ENCODE data around the gene CHRM1. TPM values are rescaled to one million over a fixed set of nuclear protein-coding genes. Genes with fewer than 3 reads are reported as not detected.
A peak's percentile ranks its signal among the peaks of the same experiment; 100 is the strongest.
"Not testable (repeated sequence)": the region's sequence is repeated elsewhere in the genome, so short reads cannot be mapped to it uniquely, and the experiment has no call there.

The CHRM1 gene
- total and polyA plus RNA-seq, 2 of the 13 experiments (the other 11 are each of a cell fraction or from before 2014, with no cell fraction given) = not detected

DNA sequence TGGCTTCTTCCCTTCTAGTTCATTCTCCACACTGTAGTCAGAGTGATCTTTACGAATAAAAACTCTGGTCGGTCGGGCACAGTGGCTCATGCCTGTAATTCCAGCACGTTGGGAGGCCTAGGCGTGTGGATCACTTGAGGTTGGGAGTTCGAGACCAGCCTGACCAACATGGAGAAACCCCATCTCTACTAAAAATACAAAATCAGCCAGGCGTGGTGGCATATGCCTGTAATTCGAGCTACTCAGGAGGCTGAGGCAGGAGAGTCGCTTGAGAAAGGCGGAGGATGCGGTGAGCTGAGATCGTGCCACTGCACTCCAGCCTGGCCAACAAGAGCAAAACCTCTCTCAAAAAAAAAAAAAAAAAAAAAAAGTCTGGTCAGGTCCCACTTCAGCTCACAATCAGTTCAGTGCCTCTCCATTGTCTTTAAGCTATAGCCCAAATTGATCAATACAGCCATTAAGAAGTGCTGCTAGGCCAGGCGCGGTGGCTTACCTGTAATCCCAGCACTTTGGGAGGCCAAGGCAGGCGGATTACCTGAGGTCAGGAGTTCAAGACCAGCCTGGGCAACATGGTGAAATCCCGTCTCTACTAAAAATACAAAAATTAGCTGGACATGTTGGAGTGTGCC is 59.5 kb downstream of the CHRM1 start:
- DNase-seq (ENCODE audit: low spot score); ATAC-seq; BruUV-seq (replicated peaks); H4K20me1 ChIP-seq (ENCODE audit: insufficient read depth, low read length); H2AFZ ChIP-seq (ENCODE audit: low read length); H3K27me3 ChIP-seq (ENCODE audit: control insufficient read depth in 1 of 2, insufficient read depth in 2 of 2, low read length in 2 of 2); H3K9me3 ChIP-seq (ENCODE audit: low read length); H3K4me3 ChIP-seq (replicated peaks in 1 of 3; ENCODE audit: insufficient read depth in 1 of 3, low read depth in 2 of 3, low read length in 3 of 3); in situ Hi-C loops (cut with HindIII; ENCODE audit: extremely low pct_ligation_motif_present, low pct_unique_long_range_greater_than_20kb); FAIRE-seq: not testable (repeated sequence)
- WGBS (ENCODE audit: low lambda C conversion rate) = 94% methylated on average over 16 of the region's 16 CpGs
- CTCF ChIA-PET (ENCODE audit: low intra/inter-chr PET ratio, low total read pairs) = interaction anchor here (3.0 kb wide), 1 partner anchor 75 kb away, joined by 25 read pairs; the partner anchor contains the start of gene TMEM179B
- TF ChIP-seq, protein P1, sequence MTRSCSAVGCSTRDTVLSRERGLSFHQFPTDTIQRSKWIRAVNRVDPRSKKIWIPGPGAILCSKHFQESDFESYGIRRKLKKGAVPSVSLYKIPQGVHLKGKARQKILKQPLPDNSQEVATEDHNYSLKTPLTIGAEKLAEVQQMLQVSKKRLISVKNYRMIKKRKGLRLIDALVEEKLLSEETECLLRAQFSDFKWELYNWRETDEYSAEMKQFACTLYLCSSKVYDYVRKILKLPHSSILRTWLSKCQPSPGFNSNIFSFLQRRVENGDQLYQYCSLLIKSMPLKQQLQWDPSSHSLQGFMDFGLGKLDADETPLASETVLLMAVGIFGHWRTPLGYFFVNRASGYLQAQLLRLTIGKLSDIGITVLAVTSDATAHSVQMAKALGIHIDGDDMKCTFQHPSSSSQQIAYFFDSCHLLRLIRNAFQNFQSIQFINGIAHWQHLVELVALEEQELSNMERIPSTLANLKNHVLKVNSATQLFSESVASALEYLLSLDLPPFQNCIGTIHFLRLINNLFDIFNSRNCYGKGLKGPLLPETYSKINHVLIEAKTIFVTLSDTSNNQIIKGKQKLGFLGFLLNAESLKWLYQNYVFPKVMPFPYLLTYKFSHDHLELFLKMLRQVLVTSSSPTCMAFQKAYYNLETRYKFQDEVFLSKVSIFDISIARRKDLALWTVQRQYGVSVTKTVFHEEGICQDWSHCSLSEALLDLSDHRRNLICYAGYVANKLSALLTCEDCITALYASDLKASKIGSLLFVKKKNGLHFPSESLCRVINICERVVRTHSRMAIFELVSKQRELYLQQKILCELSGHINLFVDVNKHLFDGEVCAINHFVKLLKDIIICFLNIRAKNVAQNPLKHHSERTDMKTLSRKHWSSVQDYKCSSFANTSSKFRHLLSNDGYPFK (CRISPR knock-in tag; IDR thresholded peaks at IDR 0.05; ENCODE audit: borderline replicate concordance) = 0 out of 2 replicates have a peak, but pooled peaks have one; percentile 30
- TF ChIP-seq, protein P2, sequence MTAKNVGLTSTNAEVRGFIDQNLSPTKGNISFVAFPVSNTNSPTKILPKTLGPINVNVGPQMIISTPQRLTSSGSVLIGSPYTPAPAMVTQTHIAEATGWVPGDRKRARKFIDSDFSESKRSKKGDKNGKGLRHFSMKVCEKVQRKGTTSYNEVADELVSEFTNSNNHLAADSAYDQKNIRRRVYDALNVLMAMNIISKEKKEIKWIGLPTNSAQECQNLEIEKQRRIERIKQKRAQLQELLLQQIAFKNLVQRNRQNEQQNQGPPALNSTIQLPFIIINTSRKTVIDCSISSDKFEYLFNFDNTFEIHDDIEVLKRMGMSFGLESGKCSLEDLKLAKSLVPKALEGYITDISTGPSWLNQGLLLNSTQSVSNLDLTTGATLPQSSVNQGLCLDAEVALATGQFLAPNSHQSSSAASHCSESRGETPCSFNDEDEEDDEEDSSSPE (CRISPR knock-in tag; IDR thresholded peaks at IDR 0.05) = peak; percentile 5; the same call in 1 of the 2 replicates
- TF ChIP-seq ZBTB38 (CRISPR knock-in tag; IDR thresholded peaks at IDR 0.05) = peak; percentile 68; the same call in 1 of the 2 replicates
- TF ChIP-seq MAFG (CRISPR knock-in tag; IDR thresholded peaks at IDR 0.05) = 0 out of 2 replicates have a peak, but pooled peaks have one; percentile 39
- intact Hi-C loops (cut with micrococcal nuclease; ENCODE audit: unreplicated experiment) = loop anchor here (1.0 to 5.0 kb wide), 2 partner anchors 75 to 129 kb away; no protein-coding TSS in a partner anchor
- peak overlapping the region; percentile 47; the same call in 1 of the 2 replicates for H3K4me2 ChIP-seq (ENCODE audit: low read depth, low read length)
- peak overlapping the region; percentile 59 for H3K27ac ChIP-seq (ENCODE audit: extremely low read length, insufficient read depth, low read length)
- POLR2A ChIA-PET = interaction anchor here (0.9 to 2.4 kb wide), 11 partner anchors 10 to 197 kb away, joined by 3 to 39 read pairs (median 5); partner anchors contain the start of genes C11orf98, CSKMT, LBHD1 and SLC3A2
- peaks cover 67% of the 10 kb centered on the region for H3K4me1 ChIP-seq (ENCODE audit: insufficient read depth, low read length)
- H3K9ac ChIP-seq (ENCODE audit: insufficient read depth, low read depth, low read length) = 0 out of 2 replicates have a peak overlapping the region, but pooled peaks have one; percentile 44
- H3K79me2 ChIP-seq (ENCODE audit: insufficient read depth, low read length) = peaks cover 64% of the 10 kb centered on the region
- peaks cover 4 to 10% of the 10 kb centered on the region in 2 experiments; a peak in 3 of 5 replicates for H3K36me3 ChIP-seq (replicated peaks in 1 of 2; ENCODE audit: control insufficient read depth in 1 of 2, insufficient read depth in 2 of 2, low read length in 2 of 2)

Measured in HepG2 (cell line).